ENCODE measurements around the gene INSRR.

The INSRR gene

DNA sequence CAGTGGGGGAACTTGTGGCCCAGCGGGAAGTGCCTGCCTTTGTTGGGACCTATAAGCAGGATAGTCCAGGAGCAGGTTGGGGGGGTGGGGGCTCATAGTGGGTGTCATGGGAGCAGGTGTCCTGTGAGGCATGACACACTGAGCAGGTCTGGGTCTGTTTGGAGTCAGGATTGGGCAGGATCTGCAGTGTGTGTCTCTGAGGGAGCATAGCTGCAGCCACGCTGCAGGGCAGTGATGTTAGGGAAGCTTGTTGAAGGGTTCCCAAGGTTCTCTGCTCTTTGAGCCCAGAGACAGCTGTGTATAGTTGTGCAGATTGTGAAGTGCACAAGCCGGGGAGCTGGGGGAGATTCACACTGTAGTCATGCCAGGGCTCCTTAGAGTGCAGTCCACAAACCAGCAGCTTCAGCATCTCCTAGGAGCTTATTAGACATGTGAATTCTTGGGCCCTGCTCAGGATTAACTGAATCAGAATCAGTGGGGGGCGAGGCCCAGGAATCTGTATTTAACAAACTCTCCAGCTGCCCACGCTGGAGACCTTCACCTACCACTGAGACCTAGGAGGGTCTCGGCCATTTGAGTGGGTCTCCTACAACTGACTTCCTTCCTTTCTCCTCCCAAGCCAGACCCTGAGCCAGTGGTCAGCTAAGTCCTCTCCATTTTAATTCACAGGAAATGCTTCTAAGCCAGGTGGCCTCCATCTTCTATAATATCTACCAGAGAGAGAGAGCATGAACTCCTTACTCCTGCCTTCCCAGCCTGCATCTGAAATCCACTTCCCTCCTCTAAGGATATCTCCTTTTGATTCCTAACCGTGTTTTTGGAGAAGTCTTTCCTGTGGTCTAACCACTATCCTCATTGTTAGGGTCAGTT lies 11.1 kb downstream of the INSRR start:
- no peak for DNase-seq

DNA sequence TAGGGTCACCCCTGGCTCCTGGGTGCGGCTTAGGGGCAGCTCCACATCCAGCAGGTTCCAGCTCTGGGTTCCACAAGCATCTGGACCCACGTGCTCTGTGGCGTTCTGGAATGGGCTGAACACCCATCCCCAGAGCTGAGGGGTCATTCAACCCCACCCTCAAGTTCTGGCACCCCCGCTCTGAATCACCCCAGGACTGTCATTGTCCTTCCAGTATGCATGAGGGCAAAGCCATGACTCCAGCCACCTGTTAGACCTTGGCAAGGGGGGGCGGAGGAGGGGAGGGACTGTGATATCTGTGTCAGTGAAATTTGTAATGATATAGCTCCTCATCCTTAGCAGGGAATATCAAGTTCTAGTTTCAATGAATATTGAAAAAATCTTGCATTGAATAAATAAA lies 12.3 kb downstream of the INSRR start:
- DNase-seq = no peak

GRCh38 chr1:156845953-156846545 lies 12.9 kb downstream of the INSRR start:
- no peak for DNase-seq

- no peak for DNase-seq
Measured at GRCh38 chr1:156845055-156845952, 13.6 kb downstream of the INSRR start.

GRCh38 chr1:156844638-156845037 lies 14.3 kb downstream of the INSRR start:
- DNase-seq = no peak

GRCh38 chr1:156844102-156844501 lies 14.8 kb downstream of the INSRR start:
- DNase-seq = no peak

DNA sequence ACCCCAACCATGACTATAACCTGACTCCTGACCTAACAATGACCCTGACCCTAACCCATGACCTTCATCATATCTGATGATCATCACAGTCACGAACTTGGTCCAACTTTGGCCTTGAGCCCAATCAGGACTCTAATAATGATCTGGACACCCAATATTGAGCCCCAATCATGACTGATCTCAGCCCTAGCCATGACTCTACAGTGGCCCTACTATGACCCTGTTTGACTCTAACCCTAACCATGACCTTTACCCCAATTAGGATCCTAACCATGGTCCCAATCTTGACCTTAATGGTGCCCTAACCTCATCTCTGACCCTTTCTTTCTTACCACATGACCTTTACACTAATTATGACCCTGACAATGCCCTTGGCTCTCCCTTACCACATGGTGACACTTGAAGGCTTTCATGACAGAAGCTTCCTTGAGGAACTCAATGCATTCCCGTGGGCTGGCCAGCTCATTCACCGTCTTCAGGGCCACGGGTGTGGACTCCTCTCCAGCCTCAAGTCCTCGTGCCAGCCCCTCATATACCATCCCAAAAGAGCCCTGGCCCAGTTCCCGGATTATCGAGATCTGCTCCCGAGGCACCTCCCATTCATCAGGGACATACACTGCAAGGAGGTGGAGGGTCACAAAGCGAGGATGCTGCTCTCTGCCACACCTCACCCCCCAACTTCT lies 16.2 kb downstream of the INSRR start:
- no peak for DNase-seq

DNA sequence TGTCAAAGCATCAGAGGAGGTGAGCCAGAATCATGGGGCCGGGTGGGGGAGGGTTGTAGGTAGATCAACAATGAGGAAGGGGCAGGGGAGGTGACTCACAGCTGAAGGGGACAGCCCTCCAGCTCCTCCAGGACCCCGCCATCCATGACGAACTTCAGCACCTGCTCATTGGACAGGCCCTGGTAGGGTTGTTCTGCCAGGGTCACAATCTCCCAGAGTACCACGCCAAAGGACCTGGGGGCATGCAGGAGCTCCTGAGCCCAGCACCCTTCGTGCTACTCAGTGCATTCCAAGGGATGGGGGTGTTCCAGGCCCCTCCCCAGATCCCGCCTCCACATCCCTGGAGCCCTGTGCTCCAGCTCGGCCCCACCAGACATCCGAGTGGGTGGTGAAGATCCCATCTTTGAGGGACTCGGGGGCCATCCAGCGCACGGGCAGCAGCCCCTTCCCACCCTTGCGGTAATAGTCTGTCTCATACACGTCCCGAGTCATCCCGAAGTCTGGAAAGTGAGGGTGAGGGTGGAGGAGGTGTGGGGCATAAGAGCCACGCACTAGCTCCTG lies 17.5 kb downstream of the INSRR start:
- DNase-seq = no peak

DNA sequence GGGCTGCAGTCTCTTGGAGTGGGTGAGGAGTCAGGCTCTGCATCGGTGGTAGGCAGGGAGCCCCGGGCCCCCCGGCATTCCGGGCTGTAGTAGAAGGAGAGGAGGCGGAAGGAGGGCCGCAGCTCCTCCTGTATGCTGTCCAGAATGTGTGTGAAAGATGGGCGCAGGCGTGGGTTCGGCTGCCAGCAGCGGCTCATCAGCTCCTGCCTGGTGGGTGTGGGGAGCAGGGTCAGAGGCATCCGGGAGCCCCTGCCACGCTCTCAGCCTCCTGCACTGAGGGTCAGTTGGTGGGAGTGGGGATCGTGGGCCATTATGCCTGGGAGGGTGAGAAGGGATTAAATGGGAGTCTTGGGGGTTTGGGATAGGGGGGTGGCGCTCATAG lies 18.0 kb downstream of the INSRR start:
- no peak for DNase-seq

DNA sequence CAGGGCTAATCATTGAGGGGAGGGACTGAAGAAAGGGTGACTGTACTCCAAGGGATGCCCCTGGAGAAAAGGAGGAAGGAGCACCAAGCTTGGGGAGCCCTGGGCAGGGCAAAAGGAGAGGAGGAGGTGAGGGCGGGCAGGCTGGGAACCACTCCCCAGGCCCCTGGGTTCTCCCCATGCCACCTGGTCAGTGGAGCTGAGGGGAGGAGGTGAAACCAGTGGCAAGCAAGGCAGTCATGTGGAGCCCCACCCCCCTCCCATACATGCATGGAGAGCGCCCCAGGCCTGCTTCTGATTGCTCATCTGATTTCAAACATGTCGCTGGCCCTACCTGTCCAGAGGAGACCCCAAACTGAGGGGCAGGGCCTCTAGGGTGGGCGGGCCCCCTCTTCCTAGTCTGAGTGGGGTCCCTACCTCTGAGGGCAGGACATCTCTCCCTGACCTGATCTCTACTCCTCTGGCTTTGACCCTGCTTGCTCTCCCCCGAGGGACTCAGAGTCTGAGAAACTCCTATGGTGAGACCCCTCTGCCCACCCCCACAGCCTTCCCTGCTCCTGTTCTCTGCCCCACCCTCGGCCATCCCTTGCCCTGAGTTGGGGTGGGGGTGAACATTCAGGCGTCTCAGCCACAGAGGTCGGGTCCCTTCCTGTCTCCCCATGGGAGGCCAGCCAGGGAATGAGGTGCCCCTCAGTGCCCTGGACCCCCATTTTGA lies 18.6 kb downstream of the INSRR start:
- no peak for DNase-seq

- no peak for DNase-seq
Measured at GRCh38 chr1:156839426-156840109, 19.3 kb downstream of the INSRR start.

- DNase-seq = no peak
Measured at GRCh38 chr1:156838972-156839371, 19.9 kb downstream of the INSRR start.

GRCh38 chr1:156836892-156837291 lies 22.0 kb downstream of the INSRR start:
- DNase-seq = no peak

DNA sequence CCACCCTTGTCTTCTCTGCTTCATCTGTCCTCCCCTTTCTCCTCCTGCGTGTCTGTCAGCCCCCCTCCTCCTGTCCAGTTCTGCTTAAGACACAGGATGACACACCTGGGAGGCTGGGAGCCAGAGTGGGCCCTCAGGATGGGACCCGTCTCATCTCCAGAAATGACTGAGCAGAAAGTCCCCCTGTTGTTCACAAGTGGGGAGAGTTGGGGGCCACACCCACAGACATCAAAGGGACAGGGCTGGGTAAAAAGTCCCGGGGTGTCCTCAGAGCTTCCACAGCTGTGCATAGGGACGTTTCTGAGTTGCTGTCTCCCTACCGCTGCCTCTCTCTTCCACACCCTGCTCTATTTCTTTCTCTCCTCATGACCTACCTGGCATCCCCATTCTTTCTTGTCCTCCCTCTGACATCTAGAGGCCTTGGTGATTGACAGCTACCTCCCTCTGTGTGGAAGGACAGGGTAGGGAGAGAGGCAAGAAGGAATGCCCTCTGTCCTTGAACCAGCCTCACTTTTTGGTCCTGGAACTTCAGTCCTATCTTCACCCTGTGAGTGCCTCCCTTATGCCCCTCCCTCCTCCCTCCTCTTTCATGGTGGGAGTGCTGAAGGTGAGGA lies 22.8 kb downstream of the INSRR start:
- DNase-seq = no peak

GRCh38 chr1:156834322-156834721 lies 24.6 kb downstream of the INSRR start:
- no peak for DNase-seq

- no peak for DNase-seq
Measured at GRCh38 chr1:156833603-156834002, 25.3 kb downstream of the INSRR start.

GRCh38 chr1:156832434-156832833 lies 26.5 kb downstream of the INSRR start:
- no peak for DNase-seq

- no peak for DNase-seq
Measured at GRCh38 chr1:156828400-156829124, 30.4 kb downstream of the INSRR start.

DNA sequence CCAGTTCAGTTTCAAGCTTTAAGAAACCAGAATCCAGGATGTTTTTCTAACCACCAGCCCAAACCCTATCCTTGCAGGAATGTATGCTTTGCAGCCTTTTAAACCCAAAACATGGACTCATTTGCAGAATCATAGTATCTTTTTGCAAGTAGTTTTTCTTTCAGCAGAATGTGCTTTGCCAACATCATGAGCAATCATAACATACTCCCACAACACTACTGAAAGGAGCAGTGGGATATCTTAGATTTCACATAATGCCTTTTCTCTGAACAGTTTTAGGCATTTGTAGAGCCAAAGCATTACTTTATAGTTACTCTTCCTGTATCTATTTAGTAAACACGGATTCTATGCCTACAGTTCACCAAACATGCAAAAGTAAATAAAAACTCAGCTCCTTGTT lies 32.3 kb downstream of the INSRR start:
- DNase-seq = no peak

GRCh38 chr1:156823210-156823790 lies 35.6 kb downstream of the INSRR start:
- DNase-seq = no peak

Measured in NCI-H1436 (cell line).